ENCODE data around the gene GRHL3. TPM values are rescaled to one million over a fixed set of nuclear protein-coding genes. Genes with fewer than 3 reads are reported as not detected.

The GRHL3 gene
- total RNA-seq, 2 donors from 2014 or later = 8.1 to 8.4 TPM

GRCh38 chr1:24385160-24385940 lies 66.2 kb downstream of the GRHL3 start:
- no peak for DNase-seq (ENCODE audit: low spot score)
- intact Hi-C loops (cut with DNase I) = loop anchor here (10.0 kb wide), 1 partner anchor 311 kb away; no protein-coding TSS in a partner anchor

GRCh38 chr1:24386241-24386640 lies 67.1 kb downstream of the GRHL3 start:
- H3K4me3 ChIP-seq = no peak overlapping the region
- H3K4me1 ChIP-seq (replicated peaks) = peaks cover 2% of the 10 kb centered on the region
- no peaks in the 10 kb centered on the region for H3K27me3 ChIP-seq (replicated peaks; ENCODE audit: insufficient read depth)
- no peak for DNase-seq (ENCODE audit: low spot score)
- H3K27ac ChIP-seq = no peak overlapping the region
- intact Hi-C loops (cut with DNase I) = loop anchor here (10.0 kb wide), 1 partner anchor 311 kb away; no protein-coding TSS in a partner anchor
- TF ChIP-seq, protein P1, sequence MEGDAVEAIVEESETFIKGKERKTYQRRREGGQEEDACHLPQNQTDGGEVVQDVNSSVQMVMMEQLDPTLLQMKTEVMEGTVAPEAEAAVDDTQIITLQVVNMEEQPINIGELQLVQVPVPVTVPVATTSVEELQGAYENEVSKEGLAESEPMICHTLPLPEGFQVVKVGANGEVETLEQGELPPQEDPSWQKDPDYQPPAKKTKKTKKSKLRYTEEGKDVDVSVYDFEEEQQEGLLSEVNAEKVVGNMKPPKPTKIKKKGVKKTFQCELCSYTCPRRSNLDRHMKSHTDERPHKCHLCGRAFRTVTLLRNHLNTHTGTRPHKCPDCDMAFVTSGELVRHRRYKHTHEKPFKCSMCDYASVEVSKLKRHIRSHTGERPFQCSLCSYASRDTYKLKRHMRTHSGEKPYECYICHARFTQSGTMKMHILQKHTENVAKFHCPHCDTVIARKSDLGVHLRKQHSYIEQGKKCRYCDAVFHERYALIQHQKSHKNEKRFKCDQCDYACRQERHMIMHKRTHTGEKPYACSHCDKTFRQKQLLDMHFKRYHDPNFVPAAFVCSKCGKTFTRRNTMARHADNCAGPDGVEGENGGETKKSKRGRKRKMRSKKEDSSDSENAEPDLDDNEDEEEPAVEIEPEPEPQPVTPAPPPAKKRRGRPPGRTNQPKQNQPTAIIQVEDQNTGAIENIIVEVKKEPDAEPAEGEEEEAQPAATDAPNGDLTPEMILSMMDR (IDR thresholded peaks at IDR 0.05) = no peak
- TF ChIP-seq POLR2AphosphoS5 (IDR thresholded peaks at IDR 0.05) = no peak
- no peak for TF ChIP-seq POLR2A (IDR thresholded peaks at IDR 0.05)
- no peaks in the 10 kb centered on the region for H3K36me3 ChIP-seq
- 66% methylated on average over 9 of the region's 9 CpGs for WGBS
- H3K9me3 ChIP-seq = no peaks in the 10 kb centered on the region

More at GRCh38 chr1:24385160-24385940, 66.2 kb downstream of the GRHL3 start:
- Histone ChIP-seq H3K4me3 (no peak overlapping the region), H3K9me3 (no peaks in the 10 kb centered on the region), H3K36me3 (no peaks in the 10 kb centered on the region), H3K4me1 (replicated peaks) (peaks cover 2% of the 10 kb centered on the region), H3K27me3 (replicated peaks; ENCODE audit: insufficient read depth) (no peaks in the 10 kb centered on the region), H3K27ac (peak overlapping the region in 1 of 2 donors; percentile 51)
- 87% methylated on average over 12 of the region's 12 CpGs for WGBS
- TF ChIP-seq, protein P1 (IDR thresholded peaks at IDR 0.05) = peak in 1 of 4 experiments; percentile 10
- TF ChIP-seq POLR2AphosphoS5 (IDR thresholded peaks at IDR 0.05) (no peak), POLR2A (IDR thresholded peaks at IDR 0.05) (no peak)

DNA sequence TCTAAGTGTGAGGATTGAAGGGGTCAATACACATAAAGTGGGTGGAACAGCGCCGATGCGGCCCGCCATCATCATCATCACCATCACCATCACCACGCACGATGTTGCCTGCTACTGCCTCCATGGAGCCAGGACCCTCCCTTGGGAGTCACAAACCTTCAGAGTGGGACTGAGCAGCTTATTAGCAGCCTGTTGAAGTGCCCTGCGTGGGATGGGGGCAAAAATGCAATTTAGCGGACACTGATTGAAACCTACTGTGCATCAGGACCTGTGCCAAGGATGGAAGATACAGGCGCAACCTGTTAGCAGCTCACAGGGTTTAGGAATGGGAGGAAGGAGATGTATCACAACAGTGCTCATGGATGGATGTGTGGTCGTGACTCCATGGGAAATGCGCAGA lies 67.8 kb downstream of the GRHL3 start:
- Histone ChIP-seq H3K9me3 (no peaks in the 10 kb centered on the region), H3K4me3 (no peak overlapping the region), H3K4me1 (replicated peaks) (peaks cover 2% of the 10 kb centered on the region), H3K27me3 (replicated peaks; ENCODE audit: insufficient read depth) (no peaks in the 10 kb centered on the region), H3K27ac (no peak overlapping the region), H3K36me3 (no peaks in the 10 kb centered on the region)
- no peak for DNase-seq (ENCODE audit: low spot score)
- intact Hi-C loops (cut with DNase I) = loop anchor here (10.0 kb wide), 1 partner anchor 312 kb away; no protein-coding TSS in a partner anchor
- TF ChIP-seq, protein P1 (IDR thresholded peaks at IDR 0.05) = no peak
- 91% methylated on average over 11 of the region's 11 CpGs for WGBS

- H3K27ac ChIP-seq = no peak overlapping the region
- no peaks in the 10 kb centered on the region for H3K9me3 ChIP-seq
- DNase-seq (ENCODE audit: low spot score) = no peak
- H3K36me3 ChIP-seq = no peaks in the 10 kb centered on the region
- H3K4me1 ChIP-seq (replicated peaks) = peaks cover 2% of the 10 kb centered on the region
- no peaks in the 10 kb centered on the region for H3K27me3 ChIP-seq (replicated peaks; ENCODE audit: insufficient read depth)
- intact Hi-C loops (cut with DNase I) = loop anchor here (10.0 kb wide), 1 partner anchor 313 kb away; no protein-coding TSS in a partner anchor
- TF ChIP-seq POLR2AphosphoS5 (IDR thresholded peaks at IDR 0.05) = no peak
- no peak for TF ChIP-seq POLR2A (IDR thresholded peaks at IDR 0.05)
- TF ChIP-seq, protein P1 (IDR thresholded peaks at IDR 0.05) = no peak
- WGBS = 72% methylated on average over 1 of the region's 1 CpG
- no peak overlapping the region for H3K4me3 ChIP-seq
Measured at GRCh38 chr1:24387636-24388175, 68.5 kb downstream of the GRHL3 start.

All from prostate gland (tissue), 2 donors.